Testis (tissue), 2 donors: ENCODE measurements around the gene GRID1.

Experiments used
- CTCF ChIP-seq, 3 experiments: fragments of 450-650 bp in 2 of 3; fragments of 200-600 bp in 1 of 3; sonication (generic) in 1 of 3; IDR thresholded peaks; one replicate each; pipeline ENCODE4 v1.5.1; 2016 to 2019; ENCODE audit warnings: antibody characterized with exemption in 3 of 3, mild to moderate bottlenecking in 2 of 3, moderate library complexity in 1 of 3
- POLR2A ChIP-seq: fragments of 450-650 bp; IDR thresholded peaks from one replicate; pipeline ENCODE4 v1.6.1; 2017; ENCODE audit warnings: antibody characterized with exemption, mild to moderate bottlenecking, moderate library complexity

- TF ChIP-seq CTCF (IDR thresholded peaks at IDR 0.05): no peak
- no peak for TF ChIP-seq POLR2A
These were observed 106.6 kb downstream of the GRID1 start for GRCh38 chr10:86259901-86260562.
